Stimulated activated CD4-positive, alpha-beta T cell treated with anti-CD3 and anti-CD28 coated beads, Interleukin-15, amount 100 ng/mL, for 1 hour (primary cell): Measurements from ENCODE around the gene AGPAT4.

Experiments used
- DNase-seq, 2 donors: peaks; one replicate each; pipeline ENCODE4 v3.0.0-alpha.2; 2020; ENCODE audit warnings: low read depth in 1 of 2, low spot score in 1 of 2

Gene AGPAT4

GRCh38 chr6:161284653-161285052, 10.8 kb upstream of the AGPAT4 start:
- DNase-seq: no peak

GRCh38 chr6:161281092-161281491, 7.2 kb upstream of the AGPAT4 start:
- no peak for DNase-seq

GRCh38 chr6:161279677-161280415, 6.0 kb upstream of the AGPAT4 start:
- DNase-seq: no peak

GRCh38 chr6:161276605-161277155, 2.8 kb upstream of the AGPAT4 start:
- no peak for DNase-seq

GRCh38 chr6:161274898-161275297, 1.0 kb upstream of the AGPAT4 start:
- DNase-seq: no peak

- no peak for DNase-seq
These were observed 612 bp upstream of the AGPAT4 start for GRCh38 chr6:161274488-161274858.

GRCh38 chr6:161273274-161273751, 548 bp downstream of the AGPAT4 start:
- peak in 1 of 2 donors; percentile 1 for DNase-seq

GRCh38 chr6:161272635-161273273, 1.1 kb downstream of the AGPAT4 start:
- DNase-seq: no peak

- DNase-seq: no peak
These were observed 2.4 kb downstream of the AGPAT4 start for GRCh38 chr6:161271343-161272030.

GRCh38 chr6:161270116-161270515, 3.7 kb downstream of the AGPAT4 start:
- no peak for DNase-seq

GRCh38 chr6:161269310-161269709, 4.6 kb downstream of the AGPAT4 start:
- DNase-seq: no peak

- no peak for DNase-seq
These were observed 5.2 kb downstream of the AGPAT4 start for GRCh38 chr6:161268531-161269210.

- no peak for DNase-seq
These were observed 7.2 kb downstream of the AGPAT4 start for GRCh38 chr6:161266513-161267230.

- DNase-seq: no peak
These were observed 7.9 kb downstream of the AGPAT4 start for GRCh38 chr6:161265975-161266374.

- DNase-seq: no peak
These were observed 8.3 kb downstream of the AGPAT4 start for GRCh38 chr6:161265554-161265953.

GRCh38 chr6:161264181-161264580, 9.7 kb downstream of the AGPAT4 start:
- no peak for DNase-seq

GRCh38 chr6:161261816-161262215, 12.0 kb downstream of the AGPAT4 start:
- DNase-seq: no peak

GRCh38 chr6:161261325-161261724, 12.5 kb downstream of the AGPAT4 start:
- no peak for DNase-seq

- no peak for DNase-seq
These were observed 14.6 kb downstream of the AGPAT4 start for GRCh38 chr6:161259302-161259701.

- no peak for DNase-seq
These were observed 15.9 kb downstream of the AGPAT4 start for GRCh38 chr6:161257793-161258457.
